ENCODE results near the gene RHBDF2.
A peak's percentile ranks its signal among the peaks of the same experiment; 100 is the strongest.

Gene RHBDF2

GRCh38 chr17:76477576-76477975, 23.6 kb downstream of the RHBDF2 start:
- no peak for DNase-seq

- DNase-seq, result no peak
Measured at GRCh38 chr17:76476736-76477135, 24.5 kb downstream of the RHBDF2 start.

- no peak for DNase-seq
Measured at GRCh38 chr17:76475302-76475701, 25.9 kb downstream of the RHBDF2 start.

- no peak for DNase-seq
Measured at GRCh38 chr17:76474894-76475293, 26.3 kb downstream of the RHBDF2 start.

GRCh38 chr17:76474238-76474637, 27.0 kb downstream of the RHBDF2 start:
- DNase-seq, result no peak

- DNase-seq, result no peak
Measured at GRCh38 chr17:76473541-76473985, 27.7 kb downstream of the RHBDF2 start.

GRCh38 chr17:76472726-76473125, 28.5 kb downstream of the RHBDF2 start:
- no peak for DNase-seq

GRCh38 chr17:76472258-76472645, 29.0 kb downstream of the RHBDF2 start:
- DNase-seq, result no peak

GRCh38 chr17:76471498-76472257, 29.5 kb downstream of the RHBDF2 start:
- no peak for DNase-seq

- no peak for DNase-seq
Measured at GRCh38 chr17:76469991-76470739, 31.1 kb downstream of the RHBDF2 start.

- no peak for DNase-seq
Measured at GRCh38 chr17:76469076-76469990, 31.9 kb downstream of the RHBDF2 start.

- DNase-seq, result no peak
Measured at GRCh38 chr17:76468634-76469010, 32.6 kb downstream of the RHBDF2 start.

- DNase-seq, result no peak
Measured at GRCh38 chr17:76467809-76468633, 33.2 kb downstream of the RHBDF2 start.

- no peak for DNase-seq
Measured at GRCh38 chr17:76467366-76467765, 33.9 kb downstream of the RHBDF2 start, which contains the start of gene AANAT. Gene AANAT (plus strand): TSS chr17:76467603. CDS start chr17:76468747, 1,144 bp downstream.

GRCh38 chr17:76466775-76467130, 34.5 kb downstream of the RHBDF2 start:
- DNase-seq, result no peak

- no peak for DNase-seq
Measured at GRCh38 chr17:76462556-76463290, 38.5 kb downstream of the RHBDF2 start.

GRCh38 chr17:76461765-76462555, 39.3 kb downstream of the RHBDF2 start:
- DNase-seq, result no peak

- no peak for DNase-seq
Measured at GRCh38 chr17:76459674-76460073, 41.5 kb downstream of the RHBDF2 start.

GRCh38 chr17:76458580-76459490, 42.4 kb downstream of the RHBDF2 start:
- peak; percentile 24 for DNase-seq

- no peak for DNase-seq
Measured at GRCh38 chr17:76453431-76453743, 47.8 kb downstream of the RHBDF2 start.

Data from NCI-H2227 treated with DMSO at 0.1 percent for 48 hours (cell line).